Right kidney (tissue), 9 donors: Measurements from ENCODE around the gene FRAT1.
"Not testable (repeated sequence)": the region's sequence is repeated elsewhere in the genome, so short reads cannot be mapped to it uniquely, and the experiment has no call there.

Experiments
- DNase-seq: peaks from one replicate; pipeline ENCODE4 v3.0.0-alpha.2; 2016
- long read RNA-seq, 8 donors: transcript quantifications; one replicate each; lab custom pipeline, GENCODE V29; 2026

The FRAT1 gene, protein sequence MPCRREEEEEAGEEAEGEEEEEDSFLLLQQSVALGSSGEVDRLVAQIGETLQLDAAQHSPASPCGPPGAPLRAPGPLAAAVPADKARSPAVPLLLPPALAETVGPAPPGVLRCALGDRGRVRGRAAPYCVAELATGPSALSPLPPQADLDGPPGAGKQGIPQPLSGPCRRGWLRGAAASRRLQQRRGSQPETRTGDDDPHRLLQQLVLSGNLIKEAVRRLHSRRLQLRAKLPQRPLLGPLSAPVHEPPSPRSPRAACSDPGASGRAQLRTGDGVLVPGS
- long read RNA-seq, donor 1, partial matches to known transcripts = 0 of 1 reads
- long read RNA-seq, donor 1, other reads (novel, unspliced or antisense) = 0 of 1 reads
- long read RNA-seq, donor 2, transcript FRAT1-201 (1 exons, 2,649 nt) = major isoform, 5 of 5 reads
- long read RNA-seq, donor 2, partial matches to known transcripts = 0 of 5 reads
- long read RNA-seq, donor 2, other reads (novel, unspliced or antisense) = 0 of 5 reads
- long read RNA-seq, donor 3, partial matches to known transcripts = 0 of 3 reads
- long read RNA-seq, donor 3, other reads (novel, unspliced or antisense) = 0 of 3 reads
- long read RNA-seq, donor 4, partial matches to known transcripts = 0 of 1 reads
- long read RNA-seq, donor 4, other reads (novel, unspliced or antisense) = 0 of 1 reads
- long read RNA-seq, donor 5, partial matches to known transcripts = 0 of 3 reads
- long read RNA-seq, donor 5, other reads (novel, unspliced or antisense) = 0 of 3 reads
- long read RNA-seq, donor 6, transcript FRAT1-201 (1 exons, 2,649 nt) = major isoform, 5 of 5 reads
- long read RNA-seq, donor 6, partial matches to known transcripts = 0 of 5 reads
- long read RNA-seq, donor 6, other reads (novel, unspliced or antisense) = 0 of 5 reads
- long read RNA-seq, donor 7, transcript FRAT1-201 (1 exons, 2,649 nt) = major isoform, 9 of 9 reads
- long read RNA-seq, donor 7, partial matches to known transcripts = 0 of 9 reads
- long read RNA-seq, donor 7, other reads (novel, unspliced or antisense) = 0 of 9 reads
- long read RNA-seq, donor 8, transcript FRAT1-201 (1 exons, 2,649 nt) = major isoform, 5 of 5 reads
- long read RNA-seq, donor 8, partial matches to known transcripts = 0 of 5 reads
- long read RNA-seq, donor 8, other reads (novel, unspliced or antisense) = 0 of 5 reads

DNA sequence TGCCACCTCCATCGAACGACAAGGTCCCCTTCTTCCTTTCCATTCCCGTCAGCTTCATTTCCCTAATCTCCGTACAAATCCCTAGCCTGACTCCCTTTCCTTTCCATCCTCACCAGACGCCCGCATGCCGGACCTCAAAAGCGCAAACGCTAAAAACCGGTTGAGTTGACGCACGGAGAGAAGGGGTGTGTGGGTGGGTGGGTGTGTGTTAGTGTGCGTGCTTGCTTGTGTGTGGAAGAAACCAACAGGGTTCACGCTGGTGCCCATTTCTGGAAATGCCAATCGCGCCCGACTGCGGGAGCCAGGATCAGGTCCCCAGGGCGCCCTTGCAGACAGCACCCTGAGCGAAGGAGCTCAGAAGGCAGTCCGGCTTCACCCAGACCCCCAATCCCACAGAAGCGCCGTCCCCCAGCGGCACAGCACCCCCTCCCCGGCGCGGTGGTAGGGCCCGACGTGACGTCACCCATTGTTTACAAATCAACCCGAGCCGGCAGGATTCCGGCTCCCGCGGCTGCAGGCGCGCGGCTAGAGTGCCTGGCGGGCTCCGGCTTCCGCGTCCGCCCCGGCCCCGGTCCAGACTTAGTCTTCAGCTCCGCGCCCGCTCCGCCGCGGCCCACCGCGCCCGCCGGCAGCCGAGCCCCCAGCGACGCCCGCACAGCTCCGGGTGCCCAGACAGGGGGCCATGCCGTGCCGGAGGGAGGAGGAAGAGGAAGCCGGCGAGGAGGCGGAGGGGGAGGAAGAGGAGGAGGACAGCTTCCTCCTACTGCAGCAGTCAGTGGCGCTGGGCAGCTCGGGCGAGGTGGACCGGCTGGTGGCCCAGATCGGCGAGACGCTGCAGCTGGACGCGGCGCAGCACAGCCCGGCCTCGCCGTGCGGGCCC lies at the start of gene FRAT1:
FRAT1 (plus strand) TSS at position 500 of the 880 bp plus-strand sequence; CDS start at position 683, 183 bp downstream.
- DNase-seq = peak; percentile 98

DNA sequence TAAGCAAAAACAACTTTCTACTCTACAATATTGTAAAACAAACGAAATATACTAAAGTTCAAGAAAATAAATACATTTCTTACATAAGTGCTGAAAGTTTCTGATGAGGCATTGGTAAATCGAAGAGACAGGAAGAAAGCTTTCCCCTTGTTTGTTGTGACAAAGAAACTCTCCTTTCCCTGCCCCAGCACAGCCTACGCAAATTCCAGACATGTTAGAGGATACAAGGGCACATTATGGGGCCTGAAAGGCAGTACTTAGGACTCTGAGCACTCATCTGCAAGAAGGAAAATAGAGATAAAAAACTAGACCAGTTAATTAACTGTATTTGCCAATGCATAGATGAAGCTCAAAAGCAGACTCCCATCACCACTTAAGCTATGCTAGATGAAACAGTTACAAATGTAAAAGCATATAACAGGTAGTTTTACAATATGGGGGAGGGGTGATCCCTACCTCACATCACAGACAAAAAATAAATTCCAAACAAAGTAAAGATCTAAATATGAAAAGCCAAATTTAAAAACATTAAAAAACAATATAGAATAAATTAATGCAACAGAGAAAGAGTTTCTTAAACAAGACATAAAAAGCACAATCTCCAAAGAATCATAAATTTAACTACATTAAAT lies 48.4 kb upstream of the FRAT1 start:
- DNase-seq = no peak

DNA sequence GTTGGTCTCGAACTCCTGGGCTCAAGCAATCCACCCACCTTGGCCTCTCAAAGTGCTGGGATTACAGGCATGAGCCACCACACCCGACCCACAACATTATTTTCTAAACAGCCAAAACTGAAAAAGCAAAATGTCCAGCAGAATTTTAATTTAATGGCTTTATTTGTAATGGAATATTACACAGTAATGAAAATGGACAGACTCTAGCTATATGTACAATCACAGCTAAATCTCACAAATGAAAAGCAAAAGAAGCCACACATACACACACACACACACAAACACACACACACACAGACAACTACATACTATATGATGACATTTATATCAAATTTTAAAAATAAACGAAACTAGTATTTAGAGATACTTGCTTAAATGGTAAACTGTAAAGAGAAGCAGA lies 45.4 kb upstream of the FRAT1 start:
- no peak for DNase-seq

DNA sequence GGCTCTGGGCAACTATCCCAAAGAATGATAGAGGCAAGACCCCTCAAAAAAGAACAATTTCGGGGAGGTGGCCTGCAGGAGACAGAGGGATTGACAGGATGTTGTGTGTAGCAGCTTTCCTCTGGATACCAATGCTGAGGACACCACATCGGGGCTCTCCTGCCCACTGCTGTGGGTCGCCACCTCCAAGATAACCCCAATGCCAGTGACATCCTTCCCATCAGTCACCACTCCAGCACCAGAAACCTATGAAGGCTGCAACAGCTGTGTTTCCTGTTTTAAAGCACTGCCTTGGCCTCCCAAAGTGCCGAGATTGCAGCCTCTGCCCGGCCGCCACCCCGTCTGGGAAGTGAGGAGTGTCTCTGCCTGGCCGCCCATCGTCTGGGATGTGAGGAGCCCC lies 44.2 kb upstream of the FRAT1 start:
- DNase-seq = no peak

DNA sequence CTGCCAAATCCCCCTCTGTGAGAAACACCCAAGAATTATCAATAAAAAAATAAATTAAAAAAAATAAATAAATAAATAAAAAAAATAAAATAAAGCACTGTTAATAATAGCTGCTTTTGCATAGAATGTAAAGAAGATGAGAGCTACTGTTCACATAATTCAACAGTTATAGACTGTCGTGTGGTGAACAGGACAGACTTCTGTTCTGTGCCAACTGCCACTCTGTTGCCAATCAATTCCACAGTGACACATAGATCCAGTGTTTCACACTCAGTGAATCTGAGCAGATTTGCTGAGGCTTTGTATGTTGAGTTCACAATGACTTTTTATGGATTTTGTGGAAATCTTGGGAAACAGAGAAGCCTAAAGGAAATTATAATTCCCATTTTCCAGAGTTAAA lies 41.5 kb upstream of the FRAT1 start:
- DNase-seq = no peak

DNA sequence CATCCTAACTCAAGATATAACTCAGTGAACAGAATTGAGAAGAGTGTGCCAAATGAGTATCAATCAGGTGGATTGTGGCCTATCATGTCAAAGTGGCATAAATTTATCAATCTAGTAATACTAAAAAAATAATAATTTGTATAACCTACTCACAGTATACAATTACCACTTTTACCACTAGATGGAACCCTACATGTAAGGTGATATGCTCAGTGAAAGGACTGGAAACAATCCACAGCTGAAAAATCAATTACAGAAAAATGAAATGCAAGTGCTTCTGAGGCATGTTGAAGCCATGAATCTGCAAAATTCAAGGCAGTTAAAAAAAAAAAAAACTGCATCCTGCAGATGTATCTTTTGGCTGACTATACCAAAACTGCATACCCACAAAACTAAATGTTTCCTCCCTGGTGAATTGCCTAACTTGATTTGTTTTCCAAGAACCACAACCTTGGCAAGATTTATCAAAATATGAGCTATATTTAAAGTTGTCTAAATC lies 40.5 kb upstream of the FRAT1 start:
- peak; percentile 21 for DNase-seq

DNA sequence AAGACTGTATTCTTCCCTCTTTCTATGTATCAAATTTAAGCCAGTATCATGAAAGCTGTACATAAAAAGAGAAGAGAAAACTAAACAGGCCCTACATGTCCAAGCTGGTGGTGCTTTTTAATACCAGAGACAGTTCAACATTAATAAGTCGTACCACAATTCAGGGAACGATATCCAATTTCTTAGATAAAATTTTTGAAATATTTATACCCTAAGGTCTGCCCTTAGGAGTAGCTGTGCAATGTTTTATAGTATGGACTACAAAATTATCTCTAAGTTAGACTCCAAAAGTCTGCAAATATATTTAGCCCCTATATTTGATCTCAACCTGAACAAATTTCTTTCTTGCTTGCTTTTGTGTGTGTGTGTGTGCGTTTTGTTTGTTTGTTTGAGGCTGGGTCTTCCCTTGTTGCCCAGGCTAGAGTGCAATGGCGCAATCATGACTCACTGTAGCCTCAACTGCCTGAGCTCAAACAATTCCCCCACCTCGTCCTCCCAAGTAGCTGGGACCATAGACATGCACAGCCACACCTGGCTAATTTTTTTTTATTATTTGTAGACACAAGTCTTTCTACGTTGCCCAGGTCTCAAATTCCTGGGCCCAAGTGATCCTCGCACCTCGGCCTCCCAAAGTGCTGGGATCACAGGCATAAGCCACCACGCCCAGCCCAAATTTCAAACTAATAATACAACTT lies 39.8 kb upstream of the FRAT1 start:
- no peak for DNase-seq

DNA sequence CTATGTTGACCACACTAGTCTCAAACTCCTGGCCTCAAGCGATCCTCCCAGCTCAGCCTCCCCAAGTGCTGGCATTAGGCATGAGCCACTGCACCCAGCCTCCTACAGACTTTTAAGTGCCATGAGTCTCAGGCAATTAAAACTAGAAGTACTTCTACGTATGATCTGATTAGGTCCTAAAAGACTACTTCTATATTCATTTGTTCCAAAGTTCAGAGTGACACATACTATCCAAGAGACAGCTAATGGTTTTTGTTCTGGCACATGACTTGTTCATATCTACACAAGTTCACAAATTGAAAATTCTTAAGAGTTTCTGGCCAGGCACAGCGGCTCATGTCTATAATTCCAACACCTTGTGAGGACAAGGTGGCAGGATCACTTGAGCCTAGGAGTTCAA lies 38.3 kb upstream of the FRAT1 start:
- no peak for DNase-seq

DNA sequence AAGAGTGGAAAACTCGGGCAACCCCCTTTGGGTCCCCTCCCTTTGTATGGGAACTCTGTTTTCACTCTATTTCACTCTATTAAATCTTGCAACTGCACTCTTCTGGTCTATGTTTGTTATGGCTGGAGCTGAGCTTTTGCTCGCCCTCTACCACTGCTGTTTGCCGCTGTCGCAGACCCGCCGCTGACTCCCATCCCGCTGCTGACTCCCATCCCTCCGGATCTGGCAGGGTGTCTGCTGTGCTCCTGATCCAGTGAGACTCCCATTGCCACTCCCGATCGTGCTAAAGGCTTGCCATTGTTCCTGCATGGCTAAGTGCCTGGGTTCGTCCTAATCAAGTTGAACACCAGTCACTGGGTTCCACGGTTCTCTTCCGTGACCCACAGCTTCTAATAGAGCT lies 29.0 kb upstream of the FRAT1 start:
- DNase-seq = not testable (repeated sequence)

DNA sequence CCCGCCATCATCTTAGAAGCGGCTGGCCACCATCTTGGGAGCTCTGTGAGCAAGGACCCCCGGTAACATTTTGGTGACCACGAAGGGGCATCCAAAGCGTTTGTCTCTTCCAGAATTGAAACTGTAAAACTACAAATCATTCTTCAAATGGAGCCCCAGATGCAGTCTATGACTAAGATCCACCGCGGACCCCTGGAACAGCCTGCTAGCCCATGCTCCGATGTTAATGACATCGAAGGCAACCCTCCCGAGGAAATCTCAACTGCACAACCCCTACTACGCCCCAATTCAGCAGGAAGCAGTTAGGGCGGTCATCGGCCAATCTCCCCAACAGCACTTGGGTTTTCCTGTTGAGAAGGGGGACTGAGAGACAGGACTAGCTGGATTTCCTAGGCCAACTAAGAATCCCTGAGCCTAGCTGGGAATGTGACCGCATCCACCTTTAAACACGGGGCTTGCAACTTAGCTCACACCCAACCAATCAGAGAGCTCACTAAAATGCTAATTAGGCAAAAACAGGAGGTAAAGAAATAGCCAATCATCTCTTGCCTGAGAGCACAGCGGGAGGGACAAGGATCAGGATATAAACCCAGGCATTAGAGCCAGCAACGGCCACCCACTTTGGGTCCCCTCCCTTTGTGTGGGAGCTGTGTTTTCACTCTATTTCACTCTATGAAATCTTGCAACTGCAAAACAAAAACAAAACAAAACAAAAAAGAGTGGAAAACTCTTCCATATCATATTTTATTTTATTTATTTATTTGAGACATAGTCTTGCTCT lies 28.3 kb upstream of the FRAT1 start:
- not testable (repeated sequence) for DNase-seq

DNA sequence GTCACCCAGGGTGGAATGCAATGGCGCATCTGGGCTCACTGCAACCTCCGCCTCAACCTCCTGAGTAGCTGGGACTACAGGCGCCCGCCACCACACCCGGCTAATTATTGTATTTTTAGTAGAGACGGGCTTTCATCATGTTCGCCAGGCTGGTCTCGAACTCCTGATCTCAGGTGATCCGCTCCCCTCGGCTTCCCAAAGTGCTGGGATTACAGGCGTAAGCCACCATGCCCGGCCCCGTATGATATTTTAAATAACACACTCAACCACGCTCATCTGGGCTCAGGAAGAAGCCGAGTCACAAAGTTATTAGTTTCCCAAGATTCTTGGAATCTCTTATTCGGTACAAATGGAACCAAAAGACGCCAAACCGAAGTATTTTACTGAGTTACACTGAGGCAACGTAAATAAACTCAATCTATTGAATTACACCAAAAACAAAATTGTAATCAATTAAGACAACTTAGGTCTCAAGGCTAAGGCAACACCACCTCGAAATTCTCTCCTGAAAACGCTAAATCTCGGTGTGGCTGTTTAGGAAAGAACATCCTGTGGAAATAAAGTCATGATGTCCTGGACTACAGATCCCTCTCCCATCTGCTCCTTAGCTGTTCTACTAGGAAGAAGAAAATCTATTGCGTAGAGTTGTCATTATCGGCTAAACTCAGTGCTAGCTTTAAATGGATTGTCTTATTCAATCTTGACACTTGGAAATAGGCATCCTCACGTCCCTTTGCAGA lies 27.5 kb upstream of the FRAT1 start:
- DNase-seq = no peak

DNA sequence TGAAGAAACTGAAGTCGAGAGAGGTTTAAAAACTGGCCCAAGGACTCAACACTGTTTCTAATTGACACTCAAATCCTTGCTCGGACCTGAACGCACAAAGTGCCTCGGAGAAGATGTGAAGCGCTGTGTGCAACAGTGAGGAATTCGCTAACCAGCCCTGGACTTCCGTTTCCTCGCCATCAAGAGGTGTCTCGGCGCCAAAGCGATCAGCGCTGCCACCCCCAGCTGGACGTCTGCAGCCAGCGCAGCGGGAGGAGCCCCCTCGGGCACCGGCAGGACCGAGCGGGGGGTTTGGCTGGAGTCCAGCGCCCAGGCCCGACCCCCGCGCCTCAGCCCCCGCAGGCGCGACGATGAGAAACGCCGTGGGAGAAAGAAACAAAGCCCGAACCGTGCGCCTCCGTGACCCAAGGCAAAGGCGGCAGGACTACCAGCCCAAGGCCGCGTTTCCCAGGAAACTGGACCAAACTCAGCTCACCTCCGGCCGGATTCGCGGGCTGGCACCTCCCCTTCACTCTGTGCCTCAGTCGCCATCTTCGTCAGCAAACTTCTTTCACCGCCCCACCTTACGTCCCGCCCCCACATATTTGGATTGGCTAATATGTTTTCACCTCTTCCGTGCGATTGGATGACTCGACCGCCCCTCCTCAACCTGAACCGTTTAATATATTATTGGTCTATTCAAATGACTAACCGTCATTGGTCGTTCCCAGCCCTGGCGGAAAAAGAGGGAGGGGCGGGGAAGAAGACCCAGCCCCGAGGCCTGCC lies 26.8 kb upstream of the FRAT1 start, which contains the start of gene ARHGAP19:
ARHGAP19 (minus strand) TSS at position 541 of the 765 bp plus-strand sequence; CDS start at position 531, 10 bp downstream.
- peak; percentile 96 for DNase-seq

DNA sequence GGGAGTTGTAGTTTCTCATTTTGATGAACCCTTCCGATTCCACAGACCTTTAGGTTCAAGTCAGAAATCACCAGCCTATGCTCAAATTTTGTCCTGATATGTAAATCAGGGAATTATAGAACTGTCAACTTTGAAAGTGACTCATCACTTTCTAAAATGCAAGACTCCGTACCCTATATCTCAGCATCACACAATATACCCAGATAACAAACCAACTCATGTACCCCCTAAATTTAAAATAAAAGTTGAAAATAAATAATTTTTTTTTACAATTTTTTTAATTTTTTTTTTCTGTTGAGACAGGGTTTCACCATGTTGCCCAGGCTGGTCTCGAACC lies 26.2 kb upstream of the FRAT1 start:
- DNase-seq = no peak

DNA sequence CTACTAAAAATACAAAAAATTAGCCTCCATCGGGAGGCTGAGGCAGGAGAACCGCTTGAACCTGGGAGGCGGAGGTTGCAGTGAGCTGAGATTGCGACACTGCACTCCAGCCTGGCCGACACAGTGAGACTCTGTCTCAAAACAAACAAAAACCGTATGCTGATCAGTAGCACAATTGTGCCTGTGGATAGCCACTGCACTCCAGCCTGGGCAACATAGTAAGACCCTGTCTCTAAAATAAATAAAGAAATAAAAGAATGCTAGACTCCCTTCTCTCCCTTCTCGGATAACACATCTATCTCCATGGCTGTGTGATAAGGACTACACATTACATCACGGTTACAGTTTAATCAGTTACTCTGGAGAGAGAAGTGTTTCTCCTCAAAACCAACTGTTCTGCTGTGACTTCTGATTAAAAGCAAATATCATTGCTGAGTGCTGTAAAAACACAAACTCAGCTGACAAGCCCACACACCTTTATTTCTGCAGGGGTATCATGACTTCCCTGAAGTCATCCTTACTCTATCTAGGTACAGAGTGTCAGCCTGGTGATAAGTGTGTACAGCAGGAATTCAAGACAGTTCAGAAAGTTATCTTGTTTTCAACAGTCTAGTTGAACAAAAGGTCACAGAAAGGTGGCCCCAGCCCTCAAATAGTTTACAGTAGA lies 21.4 kb upstream of the FRAT1 start:
- DNase-seq = no peak

DNA sequence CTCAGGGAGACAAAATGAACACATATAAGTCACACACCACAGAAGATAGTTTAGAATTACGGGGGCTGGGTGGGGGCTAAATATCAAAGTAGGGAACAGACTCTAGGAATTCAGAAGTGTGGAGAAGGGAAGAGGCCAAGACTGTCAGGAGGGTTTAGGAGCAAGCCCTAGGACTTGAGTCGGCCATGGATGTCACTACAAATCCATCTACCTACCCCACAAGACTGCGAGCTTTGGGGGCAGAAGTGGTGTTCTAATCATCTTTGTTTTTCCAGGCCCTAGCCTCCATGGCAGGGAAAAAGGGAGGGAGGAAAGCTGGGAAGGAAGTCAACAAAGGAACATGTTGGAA lies 20.9 kb upstream of the FRAT1 start:
- DNase-seq = no peak

DNA sequence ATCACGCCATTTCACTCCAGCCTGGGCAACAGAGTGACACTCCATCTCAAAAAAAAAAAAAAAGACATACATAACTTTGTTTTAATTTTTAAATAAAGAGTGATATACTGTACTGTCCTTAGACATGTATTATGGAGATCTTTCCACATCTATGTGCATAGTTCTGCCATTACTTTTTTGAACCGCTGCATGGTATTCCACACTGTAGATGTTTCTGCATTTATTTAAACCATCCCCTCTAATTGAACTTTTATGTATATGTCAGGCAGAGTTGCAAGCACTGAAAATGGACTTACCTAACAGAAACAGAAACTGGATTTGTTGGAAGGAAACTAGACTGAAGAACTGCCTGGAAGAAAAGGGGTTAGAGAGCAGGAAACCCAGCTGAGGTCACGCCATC lies 18.1 kb upstream of the FRAT1 start:
- no peak for DNase-seq

DNA sequence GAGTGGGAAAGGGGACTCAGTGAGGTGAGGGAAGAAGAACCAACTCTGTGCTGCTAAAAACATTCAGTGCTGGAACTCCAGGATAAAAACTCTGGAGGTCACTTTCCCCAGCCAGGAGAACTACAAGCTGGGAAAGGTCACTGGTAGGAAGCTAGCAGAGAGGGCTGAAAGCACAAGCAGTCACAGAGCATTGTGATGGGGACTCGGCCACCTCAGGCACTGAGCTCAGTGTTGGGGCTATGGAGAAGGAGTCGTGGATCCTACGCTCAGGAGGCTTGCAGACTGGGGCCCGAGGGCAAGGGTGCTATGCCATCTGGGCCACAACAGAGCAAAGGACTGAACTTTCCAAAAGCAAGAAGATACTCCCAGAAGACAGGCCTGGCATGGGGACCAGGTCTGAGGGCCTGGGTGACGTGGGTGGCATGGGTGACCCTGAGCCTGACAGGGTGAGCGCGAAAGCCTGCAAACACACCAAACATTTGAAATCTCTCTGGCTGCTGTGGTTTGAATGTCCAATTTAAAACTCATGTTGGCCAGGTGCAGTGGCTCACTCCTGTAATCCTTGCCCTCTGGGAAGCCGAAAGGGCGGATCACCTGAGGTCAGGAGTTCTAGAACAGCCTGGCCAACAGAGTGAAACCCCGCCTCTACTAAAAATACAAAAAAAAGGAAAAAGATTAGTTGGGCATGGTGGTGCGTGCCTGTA lies 16.8 kb upstream of the FRAT1 start:
- DNase-seq = no peak
